ENCODE results near the gene FILIP1L. TPM values are rescaled to one million over a fixed set of nuclear protein-coding genes. Genes with fewer than 3 reads are reported as not detected.

FILIP1L gene
- total RNA-seq: not detected
- polyA plus RNA-seq: under 1 TPM in 1 of 2 donors, not detected in 1; 0.32 TPM

DNA sequence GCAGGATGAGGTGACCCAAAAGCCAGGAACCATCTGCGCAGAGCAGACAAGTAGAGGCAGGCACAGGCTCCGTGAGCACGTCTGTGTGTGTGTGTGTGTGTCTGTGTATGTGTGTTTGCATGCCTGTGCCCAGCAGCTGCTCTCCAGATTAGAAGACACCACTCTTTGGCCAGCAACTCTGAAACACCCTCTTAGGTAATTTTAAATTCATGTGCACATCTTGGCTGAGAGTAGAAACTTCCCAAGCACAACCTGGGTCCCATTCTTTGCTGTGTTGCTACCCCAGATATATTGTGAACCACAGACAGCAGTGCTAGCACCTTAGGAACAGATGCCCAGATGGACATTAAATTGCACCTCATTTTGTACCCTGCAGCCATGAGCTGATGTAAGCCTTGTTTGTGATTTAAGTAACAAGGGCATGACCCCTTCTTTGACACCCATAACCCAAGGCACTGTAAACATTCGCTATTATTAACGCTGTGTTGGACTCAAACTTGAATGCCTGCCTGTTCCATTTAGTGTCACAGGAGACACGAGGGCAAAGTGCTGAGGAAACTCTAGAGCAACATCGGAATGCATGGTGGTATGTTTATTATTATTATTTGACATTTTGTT is at the start of gene FILIP1L:
Gene FILIP1L, minus strand, starts transcription at position 89 of the 618 bp plus-strand sequence.
- CTCF ChIA-PET (ENCODE audit: partially characterized antibody): no interaction called here
- no peak within 1 kb of the TSS for H3K27ac Mint-ChIP-seq

GRCh38 chr3:100163787-100164186 is 49.5 kb upstream of the FILIP1L start:
- Histone ChIP-seq H3K27ac (ENCODE audit: low read depth, low read length) (no peak overlapping the region), H3K36me3 (ENCODE audit: insufficient read depth, low read length) (no peaks in the 10 kb centered on the region), H3K4me3 (ENCODE audit: low read length in 2 of 2) (no peak overlapping the region), H3K9me3 (ENCODE audit: control insufficient read depth in 1 of 2, low read length in 2 of 2) (no peaks in the 10 kb centered on the region), H3K27me3 (ENCODE audit: insufficient read depth, low read length) (no peaks in the 10 kb centered on the region), H3K4me1 (ENCODE audit: insufficient read depth, low read length) (no peaks in the 10 kb centered on the region)
- DNase-seq: no peak
- Mint-ChIP-seq H3K36me3 (peaks cover 31% of the 10 kb centered on the region in 2 donors), H3K4me1 (no peaks in the 10 kb centered on the region), H3K9me3 (no peaks in the 10 kb centered on the region), H3K27ac (no peak overlapping the region), H3K4me3 (no peak overlapping the region), H3K27me3 (no peaks in the 10 kb centered on the region)
- intact Hi-C loops (cut with micrococcal nuclease): no loop called here
- CTCF ChIA-PET (ENCODE audit: partially characterized antibody): no interaction called here
- POLR2A ChIA-PET (ENCODE audit: partially characterized antibody): no interaction called here

More for the DNA sequence above, at the start of gene FILIP1L:
- H3K27me3 Mint-ChIP-seq: no peaks in the 10 kb centered on the region
- H3K36me3 Mint-ChIP-seq: peaks cover 1 to 9% of the 10 kb centered on the region in 2 donors
- no peaks in the 10 kb centered on the region for H3K27me3 ChIP-seq (ENCODE audit: insufficient read depth, low read length)
- no peak for DNase-seq
- POLR2A ChIA-PET (ENCODE audit: partially characterized antibody): no interaction called here
- no peaks in the 10 kb centered on the region for H3K4me1 Mint-ChIP-seq
- no peaks in the 10 kb centered on the region for H3K9me3 ChIP-seq (ENCODE audit: control insufficient read depth in 1 of 2, low read length in 2 of 2)
- H3K9me3 Mint-ChIP-seq: peaks cover 0 to 1% (median 0%) of the 10 kb centered on the region in 8 donors
- no peaks in the 10 kb centered on the region for H3K4me1 ChIP-seq (ENCODE audit: insufficient read depth, low read length)
- H3K4me3 Mint-ChIP-seq: no peak within 1 kb of the TSS
- intact Hi-C loops (cut with micrococcal nuclease): no loop called here
- no peak within 1 kb of the TSS for H3K4me3 ChIP-seq (ENCODE audit: low read length in 2 of 2)
- H3K36me3 ChIP-seq (ENCODE audit: insufficient read depth, low read length): no peaks in the 10 kb centered on the region
- no peak within 1 kb of the TSS for H3K27ac ChIP-seq (ENCODE audit: low read depth, low read length)

- H3K27me3 ChIP-seq (ENCODE audit: insufficient read depth, low read length): no peaks in the 10 kb centered on the region
- ChIA-PET CTCF (ENCODE audit: partially characterized antibody) (no interaction called here), POLR2A (ENCODE audit: partially characterized antibody) (no interaction called here)
- Mint-ChIP-seq H3K27me3 (no peaks in the 10 kb centered on the region), H3K36me3 (peaks cover 42 to 47% of the 10 kb centered on the region in 2 donors), H3K27ac (no peak overlapping the region), H3K9me3 (peaks cover 0 to 18% (median 12%) of the 10 kb centered on the region in 8 donors), H3K4me1 (no peaks in the 10 kb centered on the region), H3K4me3 (no peak overlapping the region)
- no peak for DNase-seq
- no peak overlapping the region for H3K27ac ChIP-seq (ENCODE audit: low read depth, low read length)
- H3K4me3 ChIP-seq (ENCODE audit: low read length in 2 of 2): no peak overlapping the region
- intact Hi-C loops (cut with micrococcal nuclease): no loop called here
- H3K4me1 ChIP-seq (ENCODE audit: insufficient read depth, low read length): no peaks in the 10 kb centered on the region
- H3K36me3 ChIP-seq (ENCODE audit: insufficient read depth, low read length): no peaks in the 10 kb centered on the region
- peaks cover 0 to 2% of the 10 kb centered on the region in 2 donors for H3K9me3 ChIP-seq (ENCODE audit: control insufficient read depth in 1 of 2, low read length in 2 of 2)
These were observed 46.2 kb upstream of the FILIP1L start for GRCh38 chr3:100160521-100160920.

GRCh38 chr3:100159331-100160153 is 45.2 kb upstream of the FILIP1L start:
- Mint-ChIP-seq H3K27me3 (no peaks in the 10 kb centered on the region), H3K4me3 (no peak overlapping the region), H3K36me3 (peaks cover 45 to 55% of the 10 kb centered on the region in 2 donors), H3K4me1 (no peaks in the 10 kb centered on the region), H3K27ac (no peak overlapping the region), H3K9me3 (peaks cover 0 to 24% (median 18%) of the 10 kb centered on the region in 8 donors)
- no peak for DNase-seq
- intact Hi-C loops (cut with micrococcal nuclease): no loop called here
- no peak overlapping the region for H3K4me3 ChIP-seq (ENCODE audit: low read length in 2 of 2)
- ChIA-PET POLR2A (ENCODE audit: partially characterized antibody) (no interaction called here), CTCF (ENCODE audit: partially characterized antibody) (interaction anchor here (1.4 kb wide), 1 partner anchor 11 kb away, joined by 3 read pairs; no protein-coding TSS in a partner anchor)
- no peaks in the 10 kb centered on the region for H3K4me1 ChIP-seq (ENCODE audit: insufficient read depth, low read length)
- H3K36me3 ChIP-seq (ENCODE audit: insufficient read depth, low read length): no peaks in the 10 kb centered on the region
- no peak overlapping the region for H3K27ac ChIP-seq (ENCODE audit: low read depth, low read length)
- no peaks in the 10 kb centered on the region for H3K27me3 ChIP-seq (ENCODE audit: insufficient read depth, low read length)
- H3K9me3 ChIP-seq (ENCODE audit: control insufficient read depth in 1 of 2, low read length in 2 of 2): peaks cover 0 to 9% of the 10 kb centered on the region in 2 donors

DNA sequence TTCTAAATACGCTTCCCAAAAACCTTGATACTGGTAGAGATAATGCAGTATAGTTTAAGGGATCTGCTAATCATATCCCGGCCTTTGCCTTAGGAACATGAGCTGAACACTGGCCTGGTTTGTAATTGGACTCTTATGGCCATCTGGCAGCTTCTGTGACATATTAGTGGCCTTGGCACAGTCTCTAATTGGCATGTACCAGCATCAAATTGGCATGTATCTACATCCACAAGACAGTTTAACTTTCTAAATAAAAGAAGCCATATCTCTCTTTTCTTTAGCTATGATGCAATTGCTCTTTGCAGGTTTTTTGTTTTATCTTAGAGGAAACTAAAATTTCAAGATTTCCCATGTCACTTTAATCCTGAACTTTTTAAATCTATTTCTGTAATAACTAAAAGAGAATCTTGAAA is 44.6 kb upstream of the FILIP1L start:
- POLR2A ChIA-PET (ENCODE audit: partially characterized antibody): no interaction called here
- Histone ChIP-seq H3K9me3 (ENCODE audit: control insufficient read depth in 1 of 2, low read length in 2 of 2) (peaks cover 0 to 9% of the 10 kb centered on the region in 2 donors), H3K4me3 (ENCODE audit: low read length in 2 of 2) (no peak overlapping the region), H3K4me1 (ENCODE audit: insufficient read depth, low read length) (no peaks in the 10 kb centered on the region), H3K36me3 (ENCODE audit: insufficient read depth, low read length) (no peaks in the 10 kb centered on the region), H3K27me3 (ENCODE audit: insufficient read depth, low read length) (no peaks in the 10 kb centered on the region), H3K27ac (ENCODE audit: low read depth, low read length) (no peak overlapping the region)
- Mint-ChIP-seq H3K4me3 (no peak overlapping the region), H3K4me1 (no peaks in the 10 kb centered on the region), H3K27me3 (no peaks in the 10 kb centered on the region), H3K36me3 (peaks cover 41 to 59% of the 10 kb centered on the region in 2 donors), H3K9me3 (peaks cover 0 to 28% (median 19%) of the 10 kb centered on the region in 8 donors), H3K27ac (no peak overlapping the region)
- DNase-seq: no peak
- CTCF ChIA-PET (ENCODE audit: partially characterized antibody): interaction anchor here (1.4 kb wide), 1 partner anchor 12 kb away, joined by 3 read pairs; no protein-coding TSS in a partner anchor
- intact Hi-C loops (cut with micrococcal nuclease): no loop called here

- Mint-ChIP-seq H3K36me3 (peaks cover 48 to 65% of the 10 kb centered on the region in 2 donors), H3K27ac (no peak overlapping the region)
- POLR2A ChIA-PET (ENCODE audit: partially characterized antibody): no interaction called here
These were observed 43.4 kb upstream of the FILIP1L start for GRCh38 chr3:100157685-100158084.

DNA sequence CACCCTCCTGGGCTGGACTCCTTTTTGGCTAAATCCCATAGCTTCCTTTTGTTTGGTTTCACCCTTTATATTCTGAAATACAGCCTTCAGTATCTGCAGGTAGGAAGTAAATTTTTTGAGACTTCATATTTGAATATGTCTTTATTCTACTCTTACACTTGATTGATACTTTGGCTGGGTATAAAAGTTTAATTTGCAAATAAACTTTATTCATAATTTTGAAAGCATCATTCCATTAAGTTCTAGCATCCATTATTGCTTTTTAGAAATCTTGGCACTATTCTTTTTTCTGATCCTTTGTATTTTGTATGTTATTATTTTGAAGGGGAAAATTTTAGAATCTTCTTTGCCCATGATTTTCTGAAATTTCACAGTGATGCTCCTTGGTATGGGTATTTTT is 41.3 kb upstream of the FILIP1L start:
- Histone ChIP-seq H3K27me3 (ENCODE audit: insufficient read depth, low read length) (no peaks in the 10 kb centered on the region), H3K4me3 (ENCODE audit: low read length in 2 of 2) (no peak overlapping the region), H3K4me1 (ENCODE audit: insufficient read depth, low read length) (no peaks in the 10 kb centered on the region), H3K9me3 (ENCODE audit: control insufficient read depth in 1 of 2, low read length in 2 of 2) (peaks cover 0 to 9% of the 10 kb centered on the region in 2 donors), H3K36me3 (ENCODE audit: insufficient read depth, low read length) (no peaks in the 10 kb centered on the region), H3K27ac (ENCODE audit: low read depth, low read length) (no peak overlapping the region)
- Mint-ChIP-seq H3K9me3 (peaks cover 3 to 31% (median 20%) of the 10 kb centered on the region in 8 donors), H3K27me3 (no peaks in the 10 kb centered on the region), H3K4me3 (no peak overlapping the region), H3K4me1 (no peaks in the 10 kb centered on the region), H3K36me3 (peaks cover 56 to 73% of the 10 kb centered on the region in 2 donors), H3K27ac (no peak overlapping the region)
- DNase-seq: no peak
- POLR2A ChIA-PET (ENCODE audit: partially characterized antibody): no interaction called here
- intact Hi-C loops (cut with micrococcal nuclease): no loop called here
- CTCF ChIA-PET (ENCODE audit: partially characterized antibody): no interaction called here

More at GRCh38 chr3:100157685-100158084, 43.4 kb upstream of the FILIP1L start:
- intact Hi-C loops (cut with micrococcal nuclease): no loop called here
- Mint-ChIP-seq H3K4me3 (no peak overlapping the region), H3K4me1 (no peaks in the 10 kb centered on the region), H3K27me3 (no peaks in the 10 kb centered on the region), H3K9me3 (peaks cover 1 to 31% (median 20%) of the 10 kb centered on the region in 8 donors)
- H3K27me3 ChIP-seq (ENCODE audit: insufficient read depth, low read length): no peaks in the 10 kb centered on the region
- no peak overlapping the region for H3K4me3 ChIP-seq (ENCODE audit: low read length in 2 of 2)
- H3K4me1 ChIP-seq (ENCODE audit: insufficient read depth, low read length): no peaks in the 10 kb centered on the region
- CTCF ChIA-PET (ENCODE audit: partially characterized antibody): no interaction called here
- no peak overlapping the region for H3K27ac ChIP-seq (ENCODE audit: low read depth, low read length)
- H3K36me3 ChIP-seq (ENCODE audit: insufficient read depth, low read length): no peaks in the 10 kb centered on the region
- H3K9me3 ChIP-seq (ENCODE audit: control insufficient read depth in 1 of 2, low read length in 2 of 2): peaks cover 0 to 9% of the 10 kb centered on the region in 2 donors
- DNase-seq: no peak
